MM.1S (cell line): Measurements from ENCODE around the gene HDGFL3.

Experiments
- DNase-seq: peaks from one replicate; pipeline ENCODE4 v3.0.0-alpha.2; 2015
- H2AFZ ChIP-seq: fragments of 300-600 bp; sonication (generic); 2 replicates; pipeline ENCODE4 v1.6.0; 2016; ENCODE audit warnings: antibody characterized with exemption, low read length
- H3F3A ChIP-seq: fragments of 300-600 bp; sonication (generic); 2 replicates; pipeline ENCODE4 v1.6.1; 2016; ENCODE audit warnings: mild to moderate bottlenecking, antibody characterized with exemption, low read length, moderate library complexity, mixed read lengths; ENCODE audit not compliant: insufficient read depth
- H3K27ac ChIP-seq: fragments of 300-600 bp; sonication (generic); 2 replicates; pipeline ENCODE4 v1.5.1; 2016; ENCODE audit warnings: mild to moderate bottlenecking, low read length
- H3K27me3 ChIP-seq: fragments of 300-600 bp; sonication (generic); replicated peaks from 2 replicates; pipeline ENCODE4 v1.6.0; 2016; ENCODE audit warnings: low read length; ENCODE audit not compliant: insufficient read depth
- H3K36me3 ChIP-seq: fragments of 300-600 bp; sonication (generic); replicated peaks from 2 replicates; pipeline ENCODE4 v1.6.1; 2016; ENCODE audit warnings: mild to moderate bottlenecking, low read length, mixed read lengths; ENCODE audit not compliant: insufficient read depth
- H3K4me1 ChIP-seq: fragments of 300-600 bp; sonication (generic); 2 replicates; pipeline ENCODE4 v1.6.1; 2016; ENCODE audit warnings: low read length, mixed read lengths
- H3K4me2 ChIP-seq: fragments of 300-600 bp; sonication (generic); 2 replicates; pipeline ENCODE4 v1.6.0; 2016; ENCODE audit warnings: low read depth, low read length
- H3K4me3 ChIP-seq: fragments of 300-600 bp; sonication (generic); 2 replicates; pipeline ENCODE4 v1.5.1; 2016; ENCODE audit warnings: low read length, mixed read lengths
- H3K79me2 ChIP-seq: fragments of 300-600 bp; sonication (generic); 2 replicates; pipeline ENCODE4 v1.6.1; 2016; ENCODE audit warnings: mixed run types, low read length, mixed read lengths
- H3K9ac ChIP-seq: fragments of 300-600 bp; sonication (generic); 2 replicates; pipeline ENCODE4 v1.6.1; 2016; ENCODE audit warnings: low read length, mixed read lengths
- H3K9me2 ChIP-seq: fragments of 300-600 bp; sonication (generic); replicated peaks from 2 replicates; pipeline ENCODE4 v1.6.1; 2016; ENCODE audit warnings: mild to moderate bottlenecking, low read length, mixed read lengths; ENCODE audit not compliant: insufficient read depth
- H3K9me3 ChIP-seq: fragments of 300-600 bp; sonication (generic); replicated peaks from 2 replicates; pipeline ENCODE4 v1.6.1; 2016; ENCODE audit warnings: mild to moderate bottlenecking, low read length, mixed read lengths; ENCODE audit not compliant: insufficient read depth
- H4K20me1 ChIP-seq: fragments of 300-600 bp; sonication (generic); 2 replicates; pipeline ENCODE4 v1.6.1; 2016; ENCODE audit warnings: mild to moderate bottlenecking, low read length, moderate library complexity, mixed read lengths; ENCODE audit not compliant: insufficient read depth
- EZH2 ChIP-seq: fragments of 300-600 bp; sonication (generic); optimal IDR thresholded peaks from 2 replicates; pipeline ENCODE3; 2017; ENCODE audit warnings: low read depth, mild to moderate bottlenecking, antibody characterized with exemption, low read length, mixed read lengths
- EZH2phosphoT487 ChIP-seq: fragments of 300-600 bp; sonication (generic); IDR thresholded peaks from 2 replicates; pipeline ENCODE4 v1.6.1; 2018; ENCODE audit warnings: antibody characterized with exemption, low read length
- TF ChIP-seq, protein P1 (sequence below): fragments of 300-600 bp; sonication (generic); IDR thresholded peaks from 2 replicates; pipeline ENCODE4 v1.5.1; 2016; ENCODE audit warnings: antibody characterized with exemption, low read length, mixed read lengths

The HDGFL3 gene

GRCh38 chr15:83112233-83112955 is 95.2 kb downstream of the HDGFL3 start:
- Histone ChIP-seq H2AFZ (no peak overlapping the region), H3K36me3 (no peaks in the 10 kb centered on the region), H3K4me3 (no peak overlapping the region), H3K4me2 (no peak overlapping the region), H3K9me3 (no peaks in the 10 kb centered on the region), H3K9ac (no peak overlapping the region), H3K79me2 (no peaks in the 10 kb centered on the region), H3K27ac (no peak overlapping the region), H3K27me3 (no peaks in the 10 kb centered on the region), H3K9me2 (no peaks in the 10 kb centered on the region), H4K20me1 (no peaks in the 10 kb centered on the region), H3K4me1 (no peaks in the 10 kb centered on the region), H3F3A (no peaks in the 10 kb centered on the region)
- TF ChIP-seq, protein P1, sequence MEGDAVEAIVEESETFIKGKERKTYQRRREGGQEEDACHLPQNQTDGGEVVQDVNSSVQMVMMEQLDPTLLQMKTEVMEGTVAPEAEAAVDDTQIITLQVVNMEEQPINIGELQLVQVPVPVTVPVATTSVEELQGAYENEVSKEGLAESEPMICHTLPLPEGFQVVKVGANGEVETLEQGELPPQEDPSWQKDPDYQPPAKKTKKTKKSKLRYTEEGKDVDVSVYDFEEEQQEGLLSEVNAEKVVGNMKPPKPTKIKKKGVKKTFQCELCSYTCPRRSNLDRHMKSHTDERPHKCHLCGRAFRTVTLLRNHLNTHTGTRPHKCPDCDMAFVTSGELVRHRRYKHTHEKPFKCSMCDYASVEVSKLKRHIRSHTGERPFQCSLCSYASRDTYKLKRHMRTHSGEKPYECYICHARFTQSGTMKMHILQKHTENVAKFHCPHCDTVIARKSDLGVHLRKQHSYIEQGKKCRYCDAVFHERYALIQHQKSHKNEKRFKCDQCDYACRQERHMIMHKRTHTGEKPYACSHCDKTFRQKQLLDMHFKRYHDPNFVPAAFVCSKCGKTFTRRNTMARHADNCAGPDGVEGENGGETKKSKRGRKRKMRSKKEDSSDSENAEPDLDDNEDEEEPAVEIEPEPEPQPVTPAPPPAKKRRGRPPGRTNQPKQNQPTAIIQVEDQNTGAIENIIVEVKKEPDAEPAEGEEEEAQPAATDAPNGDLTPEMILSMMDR: no peak
- TF ChIP-seq EZH2: no peak
- TF ChIP-seq EZH2phosphoT487: no peak
- no peak for DNase-seq

DNA sequence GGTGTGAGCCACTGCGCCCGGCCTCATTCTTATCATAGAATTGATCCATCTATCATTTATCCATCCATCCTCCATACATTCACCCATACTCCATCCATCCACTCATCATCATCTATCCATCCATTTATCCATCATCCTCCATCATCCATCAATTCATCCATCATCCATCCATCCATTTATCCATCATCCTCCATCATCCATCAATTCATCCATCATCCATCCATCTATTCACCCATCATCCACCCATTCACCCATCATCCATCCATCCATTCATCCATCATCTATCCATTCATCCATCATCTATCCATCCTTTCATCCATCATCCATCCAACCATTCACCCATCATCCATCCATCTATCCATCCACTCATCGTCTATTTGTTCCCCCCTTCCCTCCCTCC is 96.5 kb downstream of the HDGFL3 start:
- no peaks in the 10 kb centered on the region for H3K27me3 ChIP-seq
- H3K9ac ChIP-seq: no peak overlapping the region
- TF ChIP-seq, protein P1: no peak
- no peak for TF ChIP-seq EZH2
- TF ChIP-seq EZH2phosphoT487: no peak
- no peak overlapping the region for H3K27ac ChIP-seq
- H3K79me2 ChIP-seq: no peaks in the 10 kb centered on the region
- H3F3A ChIP-seq: no peaks in the 10 kb centered on the region
- H3K4me3 ChIP-seq: no peak overlapping the region
- H2AFZ ChIP-seq: no peak overlapping the region
- H4K20me1 ChIP-seq: no peaks in the 10 kb centered on the region
- H3K36me3 ChIP-seq: no peaks in the 10 kb centered on the region
- H3K4me2 ChIP-seq: no peak overlapping the region
- no peaks in the 10 kb centered on the region for H3K9me3 ChIP-seq
- no peak for DNase-seq
- H3K9me2 ChIP-seq: no peaks in the 10 kb centered on the region
- no peaks in the 10 kb centered on the region for H3K4me1 ChIP-seq

GRCh38 chr15:83110381-83110780 is 97.2 kb downstream of the HDGFL3 start:
- Histone ChIP-seq H3K9me2 (no peaks in the 10 kb centered on the region), H3K36me3 (no peaks in the 10 kb centered on the region), H3K79me2 (no peaks in the 10 kb centered on the region), H3K9me3 (no peaks in the 10 kb centered on the region), H2AFZ (no peak overlapping the region), H4K20me1 (no peaks in the 10 kb centered on the region), H3K4me1 (no peaks in the 10 kb centered on the region), H3K4me3 (no peak overlapping the region), H3K4me2 (no peak overlapping the region), H3F3A (no peaks in the 10 kb centered on the region), H3K27ac (no peak overlapping the region), H3K9ac (no peak overlapping the region), H3K27me3 (no peaks in the 10 kb centered on the region)
- TF ChIP-seq, protein P1: no peak
- TF ChIP-seq EZH2phosphoT487 (no peak), EZH2 (no peak)
- DNase-seq: no peak
